ENCODE data around the gene CDK14.

Gene CDK14

DNA sequence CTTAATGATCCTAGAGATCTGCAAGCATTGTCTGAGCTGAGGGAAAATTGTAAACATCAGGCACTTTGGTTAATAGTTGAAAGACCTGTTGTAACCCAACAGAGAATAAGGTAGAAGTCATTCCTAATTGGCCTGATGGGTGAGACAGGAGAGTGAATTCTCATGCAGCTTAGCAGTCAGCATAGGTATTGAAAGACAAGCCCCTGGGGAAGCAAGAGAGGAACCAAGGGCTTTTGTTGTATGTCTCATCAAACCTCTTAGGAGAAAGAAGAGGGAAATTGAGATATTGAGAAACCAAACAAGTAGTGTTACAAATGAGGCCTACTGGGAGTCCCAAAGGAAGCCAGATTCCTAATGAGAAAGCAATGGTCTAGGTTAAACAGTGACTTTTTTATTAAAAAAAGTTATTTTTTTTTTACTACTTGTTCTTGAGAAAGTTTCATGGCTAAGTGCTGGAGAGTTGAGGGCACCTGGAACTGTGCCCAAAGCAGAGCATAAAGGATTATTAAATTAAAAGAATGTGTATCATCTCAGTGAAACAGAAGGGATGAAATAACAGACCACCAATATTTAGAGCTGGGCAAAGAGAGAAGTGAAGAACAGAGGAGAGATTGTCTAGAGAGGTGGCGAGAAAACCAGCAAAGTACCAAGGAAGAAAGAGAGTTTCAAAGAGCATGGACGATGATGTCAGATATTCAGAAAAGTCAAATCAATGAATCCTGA lies 168.9 kb downstream of the CDK14 start:
- Histone ChIP-seq H3K36me3 (ENCODE audit: insufficient read depth, low read length) (no peaks in the 10 kb centered on the region), H4K20me1 (ENCODE audit: insufficient read depth, low read length) (no peaks in the 10 kb centered on the region), H3K4me3 (ENCODE audit: low read depth in 1 of 2, low read length in 2 of 2) (no peak overlapping the region), H3K9ac (ENCODE audit: low read depth, low read length) (no peak overlapping the region), H3K4me1 (ENCODE audit: insufficient read depth, low read length) (no peaks in the 10 kb centered on the region), H3K27ac (ENCODE audit: low read length) (no peak overlapping the region), H3K79me2 (ENCODE audit: insufficient read depth, low read length) (no peaks in the 10 kb centered on the region), H2AFZ (ENCODE audit: low read depth, low read length) (no peak overlapping the region), H3K27me3 (ENCODE audit: insufficient read depth, low read length, poor library complexity) (no peaks in the 10 kb centered on the region), H3K9me3 (ENCODE audit: insufficient read depth, low read length, severe bottlenecking) (no peaks in the 10 kb centered on the region), H3K4me2 (ENCODE audit: insufficient read depth, low read length) (no peak overlapping the region)
- TF ChIP-seq EZH2 (IDR thresholded peaks at IDR 0.05; ENCODE audit: borderline replicate concordance, low read depth, low read length, severe bottlenecking): no peak
- TF ChIP-seq, protein P1, sequence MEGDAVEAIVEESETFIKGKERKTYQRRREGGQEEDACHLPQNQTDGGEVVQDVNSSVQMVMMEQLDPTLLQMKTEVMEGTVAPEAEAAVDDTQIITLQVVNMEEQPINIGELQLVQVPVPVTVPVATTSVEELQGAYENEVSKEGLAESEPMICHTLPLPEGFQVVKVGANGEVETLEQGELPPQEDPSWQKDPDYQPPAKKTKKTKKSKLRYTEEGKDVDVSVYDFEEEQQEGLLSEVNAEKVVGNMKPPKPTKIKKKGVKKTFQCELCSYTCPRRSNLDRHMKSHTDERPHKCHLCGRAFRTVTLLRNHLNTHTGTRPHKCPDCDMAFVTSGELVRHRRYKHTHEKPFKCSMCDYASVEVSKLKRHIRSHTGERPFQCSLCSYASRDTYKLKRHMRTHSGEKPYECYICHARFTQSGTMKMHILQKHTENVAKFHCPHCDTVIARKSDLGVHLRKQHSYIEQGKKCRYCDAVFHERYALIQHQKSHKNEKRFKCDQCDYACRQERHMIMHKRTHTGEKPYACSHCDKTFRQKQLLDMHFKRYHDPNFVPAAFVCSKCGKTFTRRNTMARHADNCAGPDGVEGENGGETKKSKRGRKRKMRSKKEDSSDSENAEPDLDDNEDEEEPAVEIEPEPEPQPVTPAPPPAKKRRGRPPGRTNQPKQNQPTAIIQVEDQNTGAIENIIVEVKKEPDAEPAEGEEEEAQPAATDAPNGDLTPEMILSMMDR (IDR thresholded peaks at IDR 0.05; ENCODE audit: borderline replicate concordance, extremely low read depth, low read length, poor library complexity, severe bottlenecking): no peak
- ATAC-seq (ENCODE audit: insufficient read depth, low read depth): no peak
- no peak for DNase-seq

DNA sequence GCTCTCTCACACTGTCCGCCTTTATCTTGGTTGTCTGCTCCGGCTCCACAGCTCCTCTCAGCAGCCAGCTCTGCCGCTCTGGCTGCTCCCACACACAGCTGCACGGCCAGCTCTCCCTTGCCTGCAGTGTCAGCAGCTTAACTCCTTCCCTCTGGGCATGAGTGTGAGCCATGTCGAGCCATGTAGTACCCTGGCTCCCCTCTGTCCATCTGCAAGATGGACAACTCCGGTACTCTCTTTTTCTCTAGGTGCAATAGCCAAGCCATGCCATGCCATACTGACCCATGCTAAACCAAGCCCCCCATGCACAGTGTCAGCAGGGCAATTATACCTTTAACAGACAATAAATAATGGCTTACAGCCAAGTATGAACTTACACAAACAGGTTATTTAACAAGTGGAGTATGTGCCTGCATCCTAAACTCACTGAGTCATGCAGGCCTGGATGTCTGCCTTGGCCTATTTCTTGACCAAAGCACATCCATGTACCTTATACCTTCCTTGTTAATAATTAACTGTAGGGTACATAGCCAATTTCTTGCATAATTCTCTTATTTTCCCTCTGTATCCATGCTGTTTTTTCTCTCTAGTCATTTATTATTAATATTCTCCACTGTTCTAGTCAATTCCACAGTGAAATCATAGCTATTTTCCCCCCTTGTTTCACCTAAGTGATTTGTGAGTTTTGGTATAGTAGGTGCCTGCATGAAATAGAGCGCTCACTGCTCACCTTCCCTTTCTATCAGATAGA lies 170.9 kb downstream of the CDK14 start:
- H3K27me3 ChIP-seq (ENCODE audit: insufficient read depth, low read length, poor library complexity): no peaks in the 10 kb centered on the region
- no peak for ATAC-seq (ENCODE audit: insufficient read depth, low read depth)
- no peak overlapping the region for H2AFZ ChIP-seq (ENCODE audit: low read depth, low read length)
- no peak overlapping the region for H3K4me3 ChIP-seq (ENCODE audit: low read depth in 1 of 2, low read length in 2 of 2)
- no peak for DNase-seq
- H4K20me1 ChIP-seq (ENCODE audit: insufficient read depth, low read length): no peaks in the 10 kb centered on the region
- no peaks in the 10 kb centered on the region for H3K9me3 ChIP-seq (ENCODE audit: insufficient read depth, low read length, severe bottlenecking)
- no peak overlapping the region for H3K4me2 ChIP-seq (ENCODE audit: insufficient read depth, low read length)
- no peak overlapping the region for H3K27ac ChIP-seq (ENCODE audit: low read length)
- H3K4me1 ChIP-seq (ENCODE audit: insufficient read depth, low read length): no peaks in the 10 kb centered on the region
- no peaks in the 10 kb centered on the region for H3K36me3 ChIP-seq (ENCODE audit: insufficient read depth, low read length)
- H3K9ac ChIP-seq (ENCODE audit: low read depth, low read length): no peak overlapping the region
- no peak for TF ChIP-seq EZH2 (IDR thresholded peaks at IDR 0.05; ENCODE audit: borderline replicate concordance, low read depth, low read length, severe bottlenecking)
- TF ChIP-seq, protein P1 (IDR thresholded peaks at IDR 0.05; ENCODE audit: borderline replicate concordance, extremely low read depth, low read length, poor library complexity, severe bottlenecking): no peak
- H3K79me2 ChIP-seq (ENCODE audit: insufficient read depth, low read length): no peaks in the 10 kb centered on the region

DNA sequence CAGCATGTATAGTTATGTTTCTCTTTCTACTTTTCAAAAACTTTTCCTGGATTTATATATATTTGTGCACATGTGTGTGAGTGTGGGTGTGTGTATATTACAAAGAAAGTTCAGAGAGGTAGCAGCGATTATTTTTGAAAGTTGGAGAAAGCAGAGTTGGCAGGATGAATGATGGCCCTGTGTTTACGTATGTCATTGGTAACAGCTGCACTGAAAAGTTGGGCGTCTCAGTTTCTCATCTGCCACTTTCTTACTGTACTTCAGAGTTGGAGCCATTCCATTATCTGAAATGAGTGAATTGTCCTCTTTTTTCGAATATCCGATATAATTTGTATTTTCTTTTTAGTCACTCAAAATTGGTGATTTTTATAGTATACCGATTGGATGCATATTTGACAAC lies 172.2 kb downstream of the CDK14 start:
- H3K27ac ChIP-seq (ENCODE audit: low read length): no peak overlapping the region
- H4K20me1 ChIP-seq (ENCODE audit: insufficient read depth, low read length): no peaks in the 10 kb centered on the region
- H3K4me2 ChIP-seq (ENCODE audit: insufficient read depth, low read length): no peak overlapping the region
- TF ChIP-seq, protein P1 (IDR thresholded peaks at IDR 0.05; ENCODE audit: borderline replicate concordance, extremely low read depth, low read length, poor library complexity, severe bottlenecking): no peak
- no peak for TF ChIP-seq EZH2 (IDR thresholded peaks at IDR 0.05; ENCODE audit: borderline replicate concordance, low read depth, low read length, severe bottlenecking)
- H3K36me3 ChIP-seq (ENCODE audit: insufficient read depth, low read length): no peaks in the 10 kb centered on the region
- H3K9me3 ChIP-seq (ENCODE audit: insufficient read depth, low read length, severe bottlenecking): no peaks in the 10 kb centered on the region
- H3K27me3 ChIP-seq (ENCODE audit: insufficient read depth, low read length, poor library complexity): no peaks in the 10 kb centered on the region
- no peaks in the 10 kb centered on the region for H3K79me2 ChIP-seq (ENCODE audit: insufficient read depth, low read length)
- ATAC-seq (ENCODE audit: insufficient read depth, low read depth) (no peak), DNase-seq (no peak)
- H2AFZ ChIP-seq (ENCODE audit: low read depth, low read length): no peak overlapping the region
- no peak overlapping the region for H3K9ac ChIP-seq (ENCODE audit: low read depth, low read length)
- no peaks in the 10 kb centered on the region for H3K4me1 ChIP-seq (ENCODE audit: insufficient read depth, low read length)
- no peak overlapping the region for H3K4me3 ChIP-seq (ENCODE audit: low read depth in 1 of 2, low read length in 2 of 2)

Measured in DND-41 (cell line).